ENCODE data around the gene ULK4. TPM values are rescaled to one million over a fixed set of nuclear protein-coding genes. Genes with fewer than 3 reads are reported as not detected.

ULK4 gene
- total RNA-seq, 4 donors from 2014 or later: 8.4 to 43.8 (median 20.8) TPM

GRCh38 chr3:41612853-41613252 is 349.1 kb downstream of the ULK4 start:
- H3K27me3 ChIP-seq: no peaks in the 10 kb centered on the region
- H3K9me3 ChIP-seq: no peaks in the 10 kb centered on the region
- no peak overlapping the region for H3K4me3 ChIP-seq
- H3K27ac ChIP-seq: no peak overlapping the region
- no peaks in the 10 kb centered on the region for H3K4me1 ChIP-seq
- no peak for DNase-seq
- TF ChIP-seq POLR2A (IDR thresholded peaks at IDR 0.05) (no peak), CTCF (IDR thresholded peaks at IDR 0.05) (no peak)
- no peaks in the 10 kb centered on the region for H3K36me3 ChIP-seq

GRCh38 chr3:41611008-41611407 is 350.9 kb downstream of the ULK4 start:
- H3K27me3 ChIP-seq: no peaks in the 10 kb centered on the region

GRCh38 chr3:41608347-41608746 is 353.6 kb downstream of the ULK4 start:
- H3K4me1 ChIP-seq: no peaks in the 10 kb centered on the region
- DNase-seq: no peak
- H3K36me3 ChIP-seq: no peaks in the 10 kb centered on the region
- H3K27ac ChIP-seq: no peak overlapping the region
- H3K9me3 ChIP-seq: no peaks in the 10 kb centered on the region
- TF ChIP-seq CTCF (IDR thresholded peaks at IDR 0.05) (no peak), POLR2A (IDR thresholded peaks at IDR 0.05) (no peak)
- H3K27me3 ChIP-seq: no peaks in the 10 kb centered on the region
- H3K4me3 ChIP-seq: no peak overlapping the region

More at GRCh38 chr3:41611008-41611407, 350.9 kb downstream of the ULK4 start:
- DNase-seq: no peak
- H3K4me1 ChIP-seq: no peaks in the 10 kb centered on the region
- H3K27ac ChIP-seq: no peak overlapping the region
- TF ChIP-seq POLR2A (IDR thresholded peaks at IDR 0.05) (no peak), CTCF (IDR thresholded peaks at IDR 0.05) (no peak)
- no peaks in the 10 kb centered on the region for H3K36me3 ChIP-seq
- no peaks in the 10 kb centered on the region for H3K9me3 ChIP-seq
- H3K4me3 ChIP-seq: no peak overlapping the region

- Histone ChIP-seq H3K27ac (no peak overlapping the region), H3K4me1 (no peaks in the 10 kb centered on the region), H3K9me3 (no peaks in the 10 kb centered on the region), H3K27me3 (no peaks in the 10 kb centered on the region), H3K4me3 (no peak overlapping the region), H3K36me3 (no peaks in the 10 kb centered on the region)
- no peak for DNase-seq
- TF ChIP-seq POLR2A (IDR thresholded peaks at IDR 0.05): no peak
- no peak for TF ChIP-seq CTCF (IDR thresholded peaks at IDR 0.05)
Observed at GRCh38 chr3:41603807-41604206, 358.1 kb downstream of the ULK4 start.

- TF ChIP-seq POLR2A (IDR thresholded peaks at IDR 0.05) (no peak), CTCF (IDR thresholded peaks at IDR 0.05) (no peak)
- H3K27me3 ChIP-seq: no peaks in the 10 kb centered on the region
- no peak for DNase-seq
- no peak overlapping the region for H3K27ac ChIP-seq
- H3K4me1 ChIP-seq: no peaks in the 10 kb centered on the region
- H3K4me3 ChIP-seq: no peak overlapping the region
- H3K36me3 ChIP-seq: no peaks in the 10 kb centered on the region
- H3K9me3 ChIP-seq: no peaks in the 10 kb centered on the region
Observed at GRCh38 chr3:41602121-41602520, 359.8 kb downstream of the ULK4 start.

- no peaks in the 10 kb centered on the region for H3K4me1 ChIP-seq
- no peak overlapping the region for H3K27ac ChIP-seq
- DNase-seq: no peak
- H3K27me3 ChIP-seq: no peaks in the 10 kb centered on the region
- no peak overlapping the region for H3K4me3 ChIP-seq
- no peak for TF ChIP-seq POLR2A (IDR thresholded peaks at IDR 0.05)
- no peak for TF ChIP-seq CTCF (IDR thresholded peaks at IDR 0.05)
- H3K36me3 ChIP-seq: no peaks in the 10 kb centered on the region
- no peaks in the 10 kb centered on the region for H3K9me3 ChIP-seq
Observed at GRCh38 chr3:41601404-41601987, 360.4 kb downstream of the ULK4 start.
